Measurements from ENCODE around the gene SENP6.
"Not testable (repeated sequence)": the region's sequence is repeated elsewhere in the genome, so short reads cannot be mapped to it uniquely, and the experiment has no call there.

The SENP6 gene

DNA sequence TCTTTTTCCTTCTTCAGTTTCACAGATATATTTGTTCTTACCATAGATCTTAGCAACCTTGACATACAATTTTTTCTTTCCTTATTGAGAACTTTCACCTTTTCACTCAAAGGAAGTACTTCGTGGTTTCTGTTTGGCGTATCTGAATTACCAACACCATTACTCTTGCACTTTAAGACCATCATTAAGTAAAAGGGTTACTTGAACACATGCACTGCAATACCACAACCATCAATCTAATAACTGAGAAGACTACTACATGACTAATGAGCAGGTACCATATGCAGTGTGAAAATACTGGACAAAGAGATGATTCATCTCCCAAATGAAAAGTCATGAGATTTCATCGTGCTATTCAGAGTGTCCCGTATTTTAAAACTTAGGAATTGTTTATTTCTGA lies 21.7 kb upstream of the SENP6 start:
- DNase-seq (ENCODE audit: low read depth, low spot score) = no peak
- no CpG with 5 or more reads among the region's 4 CpGs for WGBS (ENCODE audit: insufficient coverage, insufficient read length)
- Histone ChIP-seq H3K4me1 (ENCODE audit: control insufficient read depth, insufficient read depth, low read length) (no peaks in the 10 kb centered on the region), H3K4me3 (ENCODE audit: low read length) (no peak overlapping the region), H3K36me3 (ENCODE audit: control insufficient read depth, insufficient read depth, low read length) (no peaks in the 10 kb centered on the region), H3K27ac (ENCODE audit: low read length) (no peak overlapping the region), H3K27me3 (ENCODE audit: control insufficient read depth, insufficient read depth, low read length) (no peaks in the 10 kb centered on the region), H3K9me3 (ENCODE audit: control insufficient read depth, insufficient read depth, low read length) (no peaks in the 10 kb centered on the region)

GRCh38 chr6:75581231-75581630 lies 20.4 kb upstream of the SENP6 start:
- no CpG with 5 or more reads among the region's 1 CpG for WGBS (ENCODE audit: insufficient coverage, insufficient read length)

GRCh38 chr6:75584552-75584951 lies 17.1 kb upstream of the SENP6 start:
- H3K9me3 ChIP-seq (ENCODE audit: control insufficient read depth, insufficient read depth, low read length); H3K4me3 ChIP-seq (ENCODE audit: low read length); H3K27me3 ChIP-seq (ENCODE audit: control insufficient read depth, insufficient read depth, low read length); H3K36me3 ChIP-seq (ENCODE audit: control insufficient read depth, insufficient read depth, low read length); DNase-seq (ENCODE audit: low read depth, low spot score); H3K4me1 ChIP-seq (ENCODE audit: control insufficient read depth, insufficient read depth, low read length); H3K27ac ChIP-seq (ENCODE audit: low read length): not testable (repeated sequence)
- WGBS (ENCODE audit: insufficient coverage, insufficient read length) = no CpG with 5 or more reads among the region's 2 CpGs

More at GRCh38 chr6:75581231-75581630, 20.4 kb upstream of the SENP6 start:
- H3K4me1 ChIP-seq (ENCODE audit: control insufficient read depth, insufficient read depth, low read length) = no peaks in the 10 kb centered on the region
- no peak overlapping the region for H3K4me3 ChIP-seq (ENCODE audit: low read length)
- DNase-seq (ENCODE audit: low read depth, low spot score) = no peak
- H3K27ac ChIP-seq (ENCODE audit: low read length) = no peak overlapping the region
- no peaks in the 10 kb centered on the region for H3K27me3 ChIP-seq (ENCODE audit: control insufficient read depth, insufficient read depth, low read length)
- no peaks in the 10 kb centered on the region for H3K9me3 ChIP-seq (ENCODE audit: control insufficient read depth, insufficient read depth, low read length)
- H3K36me3 ChIP-seq (ENCODE audit: control insufficient read depth, insufficient read depth, low read length) = no peaks in the 10 kb centered on the region

- no peaks in the 10 kb centered on the region for H3K27me3 ChIP-seq (ENCODE audit: control insufficient read depth, insufficient read depth, low read length)
- H3K4me1 ChIP-seq (ENCODE audit: control insufficient read depth, insufficient read depth, low read length) = no peaks in the 10 kb centered on the region
- no peak overlapping the region for H3K27ac ChIP-seq (ENCODE audit: low read length)
- no peak for DNase-seq (ENCODE audit: low read depth, low spot score)
- no peak overlapping the region for H3K4me3 ChIP-seq (ENCODE audit: low read length)
- no CpG with 5 or more reads among the region's 2 CpGs for whole genome bisulfite sequencing (ENCODE audit: insufficient coverage, insufficient read length)
- no peaks in the 10 kb centered on the region for H3K9me3 ChIP-seq (ENCODE audit: control insufficient read depth, insufficient read depth, low read length)
- no peaks in the 10 kb centered on the region for H3K36me3 ChIP-seq (ENCODE audit: control insufficient read depth, insufficient read depth, low read length)
These were observed 12.7 kb upstream of the SENP6 start for GRCh38 chr6:75588948-75589347.

DNA sequence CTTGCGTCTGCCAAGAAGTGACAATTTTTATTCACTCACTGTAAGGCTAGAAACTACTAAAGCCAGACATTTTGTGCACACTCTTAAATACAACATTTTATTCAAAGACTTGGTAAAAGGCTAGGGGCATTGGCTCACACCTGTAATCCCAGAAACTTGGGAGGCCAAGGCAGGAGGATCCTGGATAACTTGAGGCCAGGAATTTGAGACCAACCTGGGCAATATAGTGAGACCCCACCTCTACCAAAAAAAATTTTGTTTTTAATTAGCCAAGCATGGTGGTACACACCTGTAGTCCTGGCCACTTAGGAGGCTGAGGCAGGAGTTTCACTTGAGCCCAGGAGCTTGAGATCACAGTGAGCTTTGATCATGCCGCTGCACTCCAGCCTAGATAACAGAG lies 11.3 kb upstream of the SENP6 start:
- H3K4me1 ChIP-seq (ENCODE audit: control insufficient read depth, insufficient read depth, low read length) = no peaks in the 10 kb centered on the region
- no CpG with 5 or more reads among the region's 2 CpGs for whole genome bisulfite sequencing (ENCODE audit: insufficient coverage, insufficient read length)
- no peak overlapping the region for H3K27ac ChIP-seq (ENCODE audit: low read length)
- H3K4me3 ChIP-seq (ENCODE audit: low read length) = no peak overlapping the region
- no peaks in the 10 kb centered on the region for H3K36me3 ChIP-seq (ENCODE audit: control insufficient read depth, insufficient read depth, low read length)
- DNase-seq (ENCODE audit: low read depth, low spot score) = no peak
- no peaks in the 10 kb centered on the region for H3K27me3 ChIP-seq (ENCODE audit: control insufficient read depth, insufficient read depth, low read length)
- H3K9me3 ChIP-seq (ENCODE audit: control insufficient read depth, insufficient read depth, low read length) = no peaks in the 10 kb centered on the region

- not testable (repeated sequence) for H3K36me3 ChIP-seq (ENCODE audit: control insufficient read depth, insufficient read depth, low read length); H3K27ac ChIP-seq (ENCODE audit: low read length); H3K27me3 ChIP-seq (ENCODE audit: control insufficient read depth, insufficient read depth, low read length); H3K4me3 ChIP-seq (ENCODE audit: low read length); DNase-seq (ENCODE audit: low read depth, low spot score); H3K4me1 ChIP-seq (ENCODE audit: control insufficient read depth, insufficient read depth, low read length); H3K9me3 ChIP-seq (ENCODE audit: control insufficient read depth, insufficient read depth, low read length)
- WGBS (ENCODE audit: insufficient coverage, insufficient read length) = no CpG with 5 or more reads among the region's 2 CpGs
These were observed 5.3 kb upstream of the SENP6 start for GRCh38 chr6:75596380-75596779.

GRCh38 chr6:75600768-75601167 lies 912 bp upstream of the SENP6 start:
- H3K9me3 ChIP-seq (ENCODE audit: control insufficient read depth, insufficient read depth, low read length) = no peaks in the 10 kb centered on the region
- H3K27me3 ChIP-seq (ENCODE audit: control insufficient read depth, insufficient read depth, low read length) = no peaks in the 10 kb centered on the region; the same call in 1 of the 2 replicates
- no peak overlapping the region for H3K4me3 ChIP-seq (ENCODE audit: low read length)
- H3K27ac ChIP-seq (ENCODE audit: low read length) = no peak overlapping the region
- no peaks in the 10 kb centered on the region for H3K36me3 ChIP-seq (ENCODE audit: control insufficient read depth, insufficient read depth, low read length)
- WGBS (ENCODE audit: insufficient coverage, insufficient read length) = no CpG with 5 or more reads among the region's 7 CpGs
- DNase-seq (ENCODE audit: low read depth, low spot score) = no peak
- no peaks in the 10 kb centered on the region for H3K4me1 ChIP-seq (ENCODE audit: control insufficient read depth, insufficient read depth, low read length)

- Histone ChIP-seq H3K4me1 (ENCODE audit: control insufficient read depth, insufficient read depth, low read length) (no peaks in the 10 kb centered on the region), H3K27ac (ENCODE audit: low read length) (no peak overlapping the region), H3K36me3 (ENCODE audit: control insufficient read depth, insufficient read depth, low read length) (no peaks in the 10 kb centered on the region), H3K9me3 (ENCODE audit: control insufficient read depth, insufficient read depth, low read length) (no peaks in the 10 kb centered on the region), H3K27me3 (ENCODE audit: control insufficient read depth, insufficient read depth, low read length) (no peaks in the 10 kb centered on the region; the same call in 1 of the 2 replicates), H3K4me3 (ENCODE audit: low read length) (peak overlapping the region; percentile 92)
- no peak for DNase-seq (ENCODE audit: low read depth, low spot score)
- WGBS (ENCODE audit: insufficient coverage, insufficient read length) = no CpG with 5 or more reads among the region's 70 CpGs
These were observed 796 bp downstream of the SENP6 start for GRCh38 chr6:75602246-75603105.

DNA sequence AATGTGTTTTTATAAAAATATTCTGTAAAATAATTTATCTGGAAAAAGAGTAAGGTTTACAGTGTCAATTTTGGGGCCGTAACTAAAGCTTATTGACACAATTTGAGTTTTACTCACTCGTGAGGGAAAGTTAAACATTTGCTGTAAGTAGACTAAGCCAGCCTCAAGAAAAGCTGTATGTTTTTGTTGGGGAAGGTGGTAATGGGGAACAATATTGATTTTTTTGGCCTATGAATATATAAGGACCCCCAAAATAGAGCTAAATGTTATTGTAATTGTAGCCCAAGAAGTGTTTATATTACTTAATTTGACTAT lies 1.4 kb downstream of the SENP6 start:
- WGBS (ENCODE audit: insufficient coverage, insufficient read length) = no CpG with 5 or more reads among the region's 2 CpGs
- Histone ChIP-seq H3K36me3 (ENCODE audit: control insufficient read depth, insufficient read depth, low read length) (no peaks in the 10 kb centered on the region), H3K4me1 (ENCODE audit: control insufficient read depth, insufficient read depth, low read length) (no peaks in the 10 kb centered on the region), H3K27me3 (ENCODE audit: control insufficient read depth, insufficient read depth, low read length) (no peaks in the 10 kb centered on the region; the same call in 1 of the 2 replicates), H3K4me3 (ENCODE audit: low read length) (peak overlapping the region; percentile 92; the same call in 1 of the 2 replicates), H3K27ac (ENCODE audit: low read length) (no peak overlapping the region), H3K9me3 (ENCODE audit: control insufficient read depth, insufficient read depth, low read length) (no peaks in the 10 kb centered on the region)
- no peak for DNase-seq (ENCODE audit: low read depth, low spot score)

DNA sequence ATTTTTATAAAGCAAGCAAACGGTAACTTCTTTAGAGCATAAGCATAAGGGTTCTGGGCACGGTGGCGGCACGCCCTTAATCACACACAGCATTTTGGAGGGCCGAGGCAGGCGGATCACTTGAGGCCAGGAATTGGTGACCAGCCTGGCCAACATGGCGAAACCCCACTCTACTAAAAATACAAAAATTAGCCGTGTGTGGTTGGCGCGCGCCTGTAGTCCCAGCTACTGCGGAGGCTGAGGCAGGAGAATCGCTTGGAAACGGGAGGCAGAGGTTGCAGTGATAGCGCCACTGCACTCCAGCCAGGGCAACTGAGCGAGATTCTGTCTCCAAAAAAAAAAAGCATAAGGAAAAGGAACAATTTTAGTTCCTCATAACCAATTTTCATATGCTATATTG lies 2.6 kb downstream of the SENP6 start:
- Histone ChIP-seq H3K9me3 (ENCODE audit: control insufficient read depth, insufficient read depth, low read length) (no peaks in the 10 kb centered on the region), H3K27me3 (ENCODE audit: control insufficient read depth, insufficient read depth, low read length) (no peaks in the 10 kb centered on the region), H3K4me3 (ENCODE audit: low read length) (no peak overlapping the region), H3K27ac (ENCODE audit: low read length) (no peak overlapping the region), H3K36me3 (ENCODE audit: control insufficient read depth, insufficient read depth, low read length) (no peaks in the 10 kb centered on the region), H3K4me1 (ENCODE audit: control insufficient read depth, insufficient read depth, low read length) (no peaks in the 10 kb centered on the region; the same call in 1 of the 2 replicates)
- no peak for DNase-seq (ENCODE audit: low read depth, low spot score)
- no CpG with 5 or more reads among the region's 16 CpGs for WGBS (ENCODE audit: insufficient coverage, insufficient read length)

GRCh38 chr6:75605635-75606034 lies 4.0 kb downstream of the SENP6 start:
- 100% methylated on average over 1 of the region's 4 CpGs for WGBS (ENCODE audit: insufficient coverage, insufficient read length)
- Histone ChIP-seq H3K9me3 (ENCODE audit: control insufficient read depth, insufficient read depth, low read length) (no peaks in the 10 kb centered on the region), H3K36me3 (ENCODE audit: control insufficient read depth, insufficient read depth, low read length) (no peaks in the 10 kb centered on the region), H3K4me1 (ENCODE audit: control insufficient read depth, insufficient read depth, low read length) (no peaks in the 10 kb centered on the region; the same call in 1 of the 2 replicates), H3K27me3 (ENCODE audit: control insufficient read depth, insufficient read depth, low read length) (no peaks in the 10 kb centered on the region), H3K4me3 (ENCODE audit: low read length) (no peak overlapping the region), H3K27ac (ENCODE audit: low read length) (no peak overlapping the region)
- no peak for DNase-seq (ENCODE audit: low read depth, low spot score)
